ENCODE data around the gene CMTM4. TPM values are rescaled to one million over a fixed set of nuclear protein-coding genes. Genes with fewer than 3 reads are reported as not detected.

Gene CMTM4
- total RNA-seq, 6 experiments from 2014 or later, result 5.1 to 14.8 (median 8.0) TPM

DNA sequence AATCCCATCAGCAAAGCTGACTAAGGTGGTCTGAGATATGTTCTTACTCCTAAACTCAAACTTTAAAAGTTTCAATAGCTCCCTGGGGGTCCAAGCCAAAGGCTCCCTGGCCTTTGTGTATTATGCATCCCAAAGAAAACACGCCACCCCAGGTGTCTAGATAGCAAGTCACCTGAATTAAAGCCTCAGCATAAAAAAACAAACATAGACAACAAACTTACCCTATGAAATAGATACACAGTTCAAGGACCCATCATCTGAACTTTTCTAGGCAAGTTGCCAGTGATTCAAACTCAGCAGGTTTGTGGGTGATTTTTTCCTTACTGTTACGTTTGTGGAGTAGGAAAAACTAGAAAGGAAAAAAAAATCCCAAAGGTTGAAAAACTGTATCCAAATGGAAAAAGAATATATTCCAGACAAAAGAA is 79.5 kb downstream of the CMTM4 start:
- peak; percentile 81 to 86 (median 82) for ATAC-seq
- Histone ChIP-seq H3K27me3 (no peaks in the 10 kb centered on the region), H3K9me3 (no peaks in the 10 kb centered on the region), H3K36me3 (no peaks in the 10 kb centered on the region), H3K27ac (peak overlapping the region in 2 of 3 donors; percentile 10 to 69), H3K4me3 (no peak overlapping the region), H3K4me1 (peaks cover 0 to 36% (median 8%) of the 10 kb centered on the region in 4 donors)
- intact Hi-C loops (cut with DNase I), result no loop called here
- no peak for TF ChIP-seq CTCF (IDR thresholded peaks at IDR 0.05)
- no peak for TF ChIP-seq POLR2A (IDR thresholded peaks at IDR 0.05)
- WGBS (ENCODE audit: insufficient coverage, low coverage, low lambda C conversion rate, missing lambda C conversion rate), result 20% methylated on average over 2 of the region's 2 CpGs
- no peak for DNase-seq

DNA sequence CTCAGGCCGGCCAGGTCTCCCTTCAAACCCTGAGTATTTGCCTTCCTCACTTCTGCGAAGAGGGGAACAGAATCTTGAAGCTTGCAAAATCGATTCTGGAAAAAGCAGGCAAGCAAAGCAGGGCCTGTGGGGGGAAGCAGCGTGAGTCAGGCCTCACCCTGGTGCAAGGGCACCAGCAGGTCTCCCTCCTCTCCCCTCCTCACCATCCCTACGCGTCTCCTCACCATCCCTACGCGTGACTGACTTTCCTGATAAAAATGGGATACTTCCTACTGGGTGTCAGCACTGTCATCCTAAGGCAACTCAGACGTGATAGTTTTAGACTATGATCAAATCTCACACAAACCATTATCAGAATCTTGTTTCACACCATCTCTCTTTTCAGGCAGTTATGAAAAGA is 80.0 kb downstream of the CMTM4 start:
- no peak for DNase-seq
- H3K4me1 ChIP-seq, result peaks cover 0 to 36% (median 8%) of the 10 kb centered on the region in 4 donors
- no peak overlapping the region for H3K4me3 ChIP-seq
- intact Hi-C loops (cut with DNase I), result no loop called here
- H3K27me3 ChIP-seq, result no peaks in the 10 kb centered on the region
- no peaks in the 10 kb centered on the region for H3K36me3 ChIP-seq
- ATAC-seq, result peak in 2 of 4 donors; percentile 24 to 32
- 35% methylated on average over 4 of the region's 9 CpGs for WGBS (ENCODE audit: insufficient coverage, low coverage, low lambda C conversion rate, missing lambda C conversion rate)
- H3K9me3 ChIP-seq, result no peaks in the 10 kb centered on the region
- H3K27ac ChIP-seq, result peak overlapping the region in 2 of 3 donors; percentile 10 to 69
- TF ChIP-seq POLR2A (IDR thresholded peaks at IDR 0.05) (no peak), CTCF (IDR thresholded peaks at IDR 0.05) (no peak)

GRCh38 chr16:66616169-66616568 is 80.4 kb downstream of the CMTM4 start:
- Histone ChIP-seq H3K9me3 (no peaks in the 10 kb centered on the region), H3K27ac (peak overlapping the region in 2 of 3 donors; percentile 10 to 69), H3K27me3 (no peaks in the 10 kb centered on the region), H3K4me1 (peaks cover 0 to 36% (median 8%) of the 10 kb centered on the region in 4 donors), H3K4me3 (no peak overlapping the region), H3K36me3 (no peaks in the 10 kb centered on the region)
- WGBS (ENCODE audit: insufficient coverage, low coverage, low lambda C conversion rate, missing lambda C conversion rate), result 73% methylated on average over 3 of the region's 4 CpGs
- DNase-seq (no peak), ATAC-seq (no peak)
- intact Hi-C loops (cut with DNase I), result no loop called here
- no peak for TF ChIP-seq POLR2A (IDR thresholded peaks at IDR 0.05)
- TF ChIP-seq CTCF (IDR thresholded peaks at IDR 0.05), result no peak

- H3K36me3 ChIP-seq, result no peaks in the 10 kb centered on the region
- WGBS (ENCODE audit: insufficient coverage, low coverage, low lambda C conversion rate, missing lambda C conversion rate), result 89% methylated on average over 5 of the region's 12 CpGs
- H3K9me3 ChIP-seq, result no peaks in the 10 kb centered on the region
- ATAC-seq (no peak), DNase-seq (no peak)
- TF ChIP-seq CTCF (IDR thresholded peaks at IDR 0.05) (no peak), POLR2A (IDR thresholded peaks at IDR 0.05) (no peak)
- peaks cover 0 to 35% (median 8%) of the 10 kb centered on the region in 4 donors for H3K4me1 ChIP-seq
- H3K27ac ChIP-seq, result no peak overlapping the region
- H3K27me3 ChIP-seq, result no peaks in the 10 kb centered on the region
- H3K4me3 ChIP-seq, result no peak overlapping the region
- intact Hi-C loops (cut with DNase I), result no loop called here
These were observed 82.3 kb downstream of the CMTM4 start for GRCh38 chr16:66614161-66614802.
